DND-41 (cell line): ENCODE data around the gene APH1A.

ENCODE experiments used
- CTCF ChIP-seq: IDR thresholded peaks from 2 replicates; pipeline ENCODE4 v1.5.1; 2012; ENCODE audit warnings: borderline replicate concordance, low read length, moderate library complexity, mild to moderate bottlenecking; ENCODE audit not compliant: poor library complexity, severe bottlenecking; ENCODE audit errors: extremely low read depth
- EZH2 ChIP-seq: IDR thresholded peaks from 3 replicates; pipeline ENCODE4 v1.6.1; 2012; ENCODE audit warnings: borderline replicate concordance, low read depth, mild to moderate bottlenecking, moderate library complexity, low read length, inconsistent platforms; ENCODE audit not compliant: severe bottlenecking

GRCh38 chr1:150235852-150236613, 32.8 kb downstream of the APH1A start, which contains the start of gene ANP32E:
- TF ChIP-seq CTCF, result peak; percentile 37
- no peak for TF ChIP-seq EZH2
